Tibial artery (tissue), 4 donors: ENCODE measurements around the gene ETV6.

ENCODE experiments used
- DNase-seq, 2 donors: peaks; one replicate each; pipeline ENCODE4 v3.0.0-alpha.2; 2019
- H3K27ac ChIP-seq, 2 donors: fragments of 200-600 bp; sonication (generic) in 1 of 2; 1 replicate in 1 of 2; 2 replicates in 1 of 2; pipeline ENCODE4 v1.5.1; 2018 to 2019; ENCODE audit warnings: mild to moderate bottlenecking in 1 of 2
- H3K27me3 ChIP-seq, 2 donors: fragments of 200-600 bp; sonication (generic) in 1 of 2; one replicate each; pipeline versions ENCODE4 v1.5.1 to v1.6.0; 2016 to 2019
- H3K36me3 ChIP-seq, 3 donors: fragments of 200-600 bp; sonication (generic) in 2 of 3; one replicate each; pipeline ENCODE4 v1.5.1; 2016 to 2019; ENCODE audit warnings: mild to moderate bottlenecking in 2 of 3
- H3K4me1 ChIP-seq, 4 donors: fragments of 200-600 bp; sonication (generic) in 2 of 4; 1 replicate in 3 of 4; 2 replicates in 1 of 4; pipeline ENCODE4 v1.5.1; 2016 to 2019
- H3K4me3 ChIP-seq, 2 donors: fragments of 200-600 bp; sonication (generic) in 1 of 2; 1 replicate in 1 of 2; 2 replicates in 1 of 2; pipeline ENCODE4 v1.5.1; 2018 to 2019; ENCODE audit warnings: mild to moderate bottlenecking in 2 of 2
- H3K9me3 ChIP-seq, 3 donors: fragments of 200-600 bp; sonication (generic) in 1 of 3; one replicate each; pipeline ENCODE4 v1.5.1; 2016 to 2019
- CTCF ChIP-seq, 2 experiments: fragments of 200-600 bp in 1 of 2; fragments of 450-650 bp in 1 of 2; IDR thresholded peaks; one replicate each; pipeline ENCODE4 v1.5.1; 2017 to 2019; ENCODE audit warnings: antibody characterized with exemption in 2 of 2, mild to moderate bottlenecking in 1 of 2, moderate library complexity in 1 of 2
- intact Hi-C: fragments of 100-400 bp; cut with DNase I; formaldehyde crosslinking; loops from one replicate; pipeline ENCODE4 v1.15.0; 2023; ENCODE audit warnings: low total_unique reads

Gene ETV6

GRCh38 chr12:11652351-11653040 is 3.0 kb downstream of the ETV6 start:
- no peaks in the 10 kb centered on the region for H3K9me3 ChIP-seq
- peak overlapping the region; percentile 95 for H3K27ac ChIP-seq
- peak overlapping the region; percentile 88 for H3K4me3 ChIP-seq
- no peaks in the 10 kb centered on the region for H3K36me3 ChIP-seq
- intact Hi-C loops: loop anchor here (10.0 kb wide), 1 partner anchor 112 kb away; no protein-coding TSS in a partner anchor
- no peaks in the 10 kb centered on the region for H3K27me3 ChIP-seq
- DNase-seq: peak in 1 of 2 donors; percentile 54
- no peak for TF ChIP-seq CTCF (IDR thresholded peaks at IDR 0.05)
- H3K4me1 ChIP-seq: peaks cover 0 to 56% (median 43%) of the 10 kb centered on the region in 4 donors

GRCh38 chr12:11653215-11653753 is 3.8 kb downstream of the ETV6 start:
- Histone ChIP-seq H3K27ac (peak overlapping the region; percentile 95), H3K4me1 (peaks cover 0 to 60% (median 49%) of the 10 kb centered on the region in 4 donors), H3K4me3 (peak overlapping the region; percentile 88), H3K9me3 (no peaks in the 10 kb centered on the region), H3K36me3 (no peaks in the 10 kb centered on the region), H3K27me3 (no peaks in the 10 kb centered on the region)
- TF ChIP-seq CTCF (IDR thresholded peaks at IDR 0.05): no peak
- no peak for DNase-seq
- intact Hi-C loops: loop anchor here (10.0 kb wide), 1 partner anchor 112 kb away; no protein-coding TSS in a partner anchor

GRCh38 chr12:11654338-11654737 is 4.9 kb downstream of the ETV6 start:
- H3K27me3 ChIP-seq: no peaks in the 10 kb centered on the region
- no peaks in the 10 kb centered on the region for H3K9me3 ChIP-seq
- no peak for DNase-seq
- no peaks in the 10 kb centered on the region for H3K36me3 ChIP-seq
- H3K4me1 ChIP-seq: peaks cover 0 to 67% (median 57%) of the 10 kb centered on the region in 4 donors
- peak overlapping the region; percentile 95 for H3K27ac ChIP-seq
- TF ChIP-seq CTCF (IDR thresholded peaks at IDR 0.05): no peak
- intact Hi-C loops: loop anchor here (10.0 kb wide), 1 partner anchor 110 kb away; no protein-coding TSS in a partner anchor
- H3K4me3 ChIP-seq: no peak overlapping the region

- intact Hi-C loops: loop anchor here (10.0 kb wide), 1 partner anchor 110 kb away; no protein-coding TSS in a partner anchor
- H3K4me1 ChIP-seq: peaks cover 0 to 72% (median 60%) of the 10 kb centered on the region in 4 donors
Observed at GRCh38 chr12:11654802-11655201, 5.3 kb downstream of the ETV6 start.

GRCh38 chr12:11655842-11656241 is 6.4 kb downstream of the ETV6 start:
- peak overlapping the region; percentile 95 for H3K27ac ChIP-seq
- intact Hi-C loops: loop anchor here (10.0 kb wide), 1 partner anchor 109 kb away; no protein-coding TSS in a partner anchor
- H3K27me3 ChIP-seq: no peaks in the 10 kb centered on the region
- peaks cover 0 to 82% (median 64%) of the 10 kb centered on the region in 4 donors for H3K4me1 ChIP-seq
- H3K9me3 ChIP-seq: no peaks in the 10 kb centered on the region
- H3K4me3 ChIP-seq: no peak overlapping the region
- no peaks in the 10 kb centered on the region for H3K36me3 ChIP-seq
- DNase-seq: no peak
- no peak for TF ChIP-seq CTCF (IDR thresholded peaks at IDR 0.05)

More at GRCh38 chr12:11654802-11655201, 5.3 kb downstream of the ETV6 start:
- Histone ChIP-seq H3K27me3 (no peaks in the 10 kb centered on the region), H3K27ac (peak overlapping the region; percentile 95), H3K4me3 (no peak overlapping the region), H3K9me3 (no peaks in the 10 kb centered on the region), H3K36me3 (no peaks in the 10 kb centered on the region)
- TF ChIP-seq CTCF (IDR thresholded peaks at IDR 0.05): no peak
- no peak for DNase-seq
